ENCODE measurements around the gene BRWD1.

BRWD1 gene

DNA sequence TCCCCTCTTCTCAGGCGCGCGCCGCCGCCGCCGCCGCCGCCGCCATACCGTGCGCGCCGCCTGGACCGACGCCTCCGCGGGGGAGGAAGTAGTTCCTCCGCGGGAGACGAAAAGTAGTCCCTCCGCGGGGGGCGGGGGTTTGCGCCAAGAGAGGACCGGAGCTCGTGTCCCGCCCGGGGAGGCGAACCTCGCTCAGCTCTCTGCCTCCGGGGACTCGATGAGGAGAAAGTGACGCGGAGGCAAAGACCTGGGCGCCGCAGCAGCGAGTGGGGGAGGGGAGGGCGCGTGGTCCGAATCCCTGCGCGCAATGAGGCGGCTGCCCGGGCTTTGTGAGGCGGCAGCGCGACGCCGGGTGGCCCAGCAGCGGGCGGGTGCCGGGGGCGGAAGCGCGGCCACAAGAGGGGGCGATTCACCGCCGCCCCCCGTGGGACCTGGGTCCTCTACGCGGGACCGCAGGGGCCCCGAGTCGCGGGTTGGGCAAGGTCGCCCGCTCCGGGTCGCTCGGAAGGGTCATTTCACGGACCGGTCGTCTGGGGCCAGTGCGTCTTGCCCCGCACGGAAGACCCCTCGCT is at the start of gene BRWD1:
Gene BRWD1, minus strand, starts transcription at position 62 of the 572 bp plus-strand sequence. CDS start 141 bp downstream, outside the sequence.
- DNase-seq: peak; percentile 84

DNA sequence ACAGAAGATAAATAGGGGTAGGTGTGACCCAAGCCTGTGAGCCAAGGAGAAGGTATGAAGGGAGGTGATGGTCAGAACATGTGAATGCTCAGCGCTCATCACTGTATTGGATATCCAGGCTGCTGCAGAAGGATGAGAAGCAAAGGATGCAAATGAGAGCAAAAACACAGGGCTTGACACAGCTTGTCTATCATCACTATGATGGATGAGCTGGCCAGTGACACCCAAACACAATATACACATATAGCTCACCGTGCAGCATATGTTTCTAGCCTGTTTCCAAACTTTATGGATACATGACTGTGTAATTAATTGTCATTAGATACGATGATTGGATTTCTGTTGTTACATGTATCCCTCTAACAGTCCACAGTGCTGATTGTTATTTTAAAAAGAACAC is 49.3 kb upstream of the BRWD1 start:
- no peak for DNase-seq

DNA sequence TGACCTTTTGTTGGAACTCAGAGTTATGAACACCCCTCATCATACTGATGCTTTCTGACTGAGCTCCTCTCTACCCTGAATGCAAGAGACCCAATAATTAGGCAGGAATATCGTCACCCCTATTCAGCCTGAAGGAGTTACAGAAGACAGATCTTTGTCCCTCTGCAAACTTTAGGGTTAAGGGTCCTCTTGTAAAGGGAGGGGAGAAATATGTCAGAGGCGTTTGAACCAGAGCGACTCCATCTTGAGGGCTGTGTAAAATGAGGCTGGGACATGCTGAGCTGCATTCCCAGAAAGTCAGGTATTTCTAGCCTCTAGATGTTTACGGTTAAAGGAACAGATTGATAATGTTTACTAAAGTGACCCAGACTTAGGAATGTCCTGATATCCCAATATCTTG is 46.0 kb upstream of the BRWD1 start:
- no peak for DNase-seq

DNA sequence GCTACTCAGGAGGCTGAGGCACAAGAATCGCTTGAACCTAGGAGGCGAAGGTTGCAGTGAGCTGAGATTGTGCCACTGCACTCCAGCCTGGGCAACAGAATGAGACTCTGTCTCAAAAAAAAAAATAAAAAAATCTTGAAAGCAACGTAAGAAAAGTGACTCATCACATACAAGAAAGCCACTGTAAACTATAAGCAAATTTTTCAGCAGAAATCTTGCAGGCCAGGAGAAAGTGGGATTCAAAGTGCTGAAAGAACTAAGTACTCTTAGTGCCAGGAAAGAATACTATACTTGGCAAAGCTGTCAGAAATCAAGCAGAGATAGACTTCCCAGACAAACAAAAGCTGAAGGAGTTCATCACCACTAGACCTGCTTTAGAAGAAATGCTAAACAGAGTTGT is 39.9 kb upstream of the BRWD1 start:
- no peak for DNase-seq

DNA sequence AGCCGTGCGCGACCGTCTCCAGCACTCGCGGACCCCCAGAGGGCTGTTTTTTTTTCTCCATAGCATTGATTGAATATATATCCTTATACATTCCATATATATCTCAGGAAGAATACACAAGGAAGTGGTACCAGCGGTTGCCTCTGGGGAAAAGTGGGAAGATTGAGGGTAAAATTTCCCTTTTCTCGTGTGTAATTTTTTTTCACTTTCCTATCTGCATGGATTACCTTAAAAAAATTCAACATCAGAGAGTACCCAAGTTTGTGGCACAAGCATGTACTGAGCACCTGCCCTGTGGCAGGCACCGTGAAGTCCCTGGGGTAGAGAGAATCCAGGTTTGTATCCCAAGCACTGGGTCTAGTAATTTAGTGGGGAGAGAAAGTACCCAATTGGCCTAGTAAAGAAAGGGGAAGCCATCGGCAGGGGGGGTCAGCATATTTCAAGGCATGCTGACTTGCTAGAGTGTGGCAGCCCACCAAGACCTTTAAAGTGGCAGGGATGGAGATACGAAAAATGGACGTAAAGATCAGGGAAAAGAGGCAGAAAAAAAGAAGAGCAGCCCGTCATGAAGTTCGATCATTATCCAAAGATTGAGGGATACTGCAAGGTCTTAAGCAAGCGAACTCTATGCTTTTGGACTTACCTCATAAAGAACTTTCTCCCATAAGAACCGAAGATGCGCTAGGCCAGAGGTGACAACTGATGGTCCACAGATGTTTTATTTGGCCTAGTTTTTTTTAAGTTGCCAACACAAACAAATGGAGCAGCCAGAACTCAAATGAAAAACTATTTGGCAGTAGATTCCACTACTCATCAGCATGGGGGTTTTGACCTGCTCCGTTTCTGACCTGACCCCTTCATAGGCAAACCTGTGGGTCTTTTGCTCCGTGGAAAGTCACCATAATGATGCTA is 36.9 kb upstream of the BRWD1 start:
- DNase-seq: no peak

DNA sequence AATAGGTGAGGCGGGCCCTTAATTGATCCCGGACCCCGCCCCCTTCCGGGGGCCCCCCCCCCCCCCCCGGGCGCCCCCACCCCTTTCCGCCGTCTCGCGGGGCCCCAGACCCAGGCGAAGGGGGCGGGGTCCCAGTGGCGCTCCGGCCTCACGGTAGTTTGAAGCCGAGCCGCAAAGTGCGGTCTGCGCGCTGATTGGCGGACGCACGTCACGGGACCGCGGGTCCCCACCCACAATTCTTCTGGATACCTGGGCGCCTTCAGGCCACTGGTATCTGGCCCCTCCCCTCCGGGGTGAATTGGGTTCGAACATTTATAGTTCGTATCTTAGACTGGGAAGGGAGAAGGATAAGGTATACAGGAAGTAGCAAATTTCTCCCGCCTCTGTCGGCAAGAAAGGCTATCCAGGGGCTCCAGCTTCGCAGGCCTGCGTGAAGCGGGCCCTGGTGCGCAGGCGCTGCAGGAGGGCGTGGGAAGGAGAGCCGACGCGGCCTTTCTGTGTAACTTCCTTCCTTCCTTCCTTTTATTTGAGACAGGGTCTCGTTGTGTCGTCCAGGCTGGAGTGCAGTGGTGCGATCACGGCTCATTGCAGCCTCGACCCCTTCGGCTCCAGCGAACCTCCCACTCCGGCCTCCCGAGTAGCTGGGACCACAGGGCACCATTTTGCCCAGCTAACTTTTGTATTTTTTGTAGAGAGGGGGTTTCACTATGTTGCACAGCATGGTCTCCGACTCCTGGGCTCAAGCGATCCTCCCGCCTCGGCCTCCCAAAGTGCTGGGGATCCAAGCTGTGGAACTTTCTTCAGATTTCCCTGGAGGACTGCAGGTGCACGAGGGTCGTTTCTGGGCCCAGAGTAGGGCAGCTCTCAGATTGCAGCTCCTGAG is 36.0 kb upstream of the BRWD1 start:
- DNase-seq: peak; percentile 95

DNA sequence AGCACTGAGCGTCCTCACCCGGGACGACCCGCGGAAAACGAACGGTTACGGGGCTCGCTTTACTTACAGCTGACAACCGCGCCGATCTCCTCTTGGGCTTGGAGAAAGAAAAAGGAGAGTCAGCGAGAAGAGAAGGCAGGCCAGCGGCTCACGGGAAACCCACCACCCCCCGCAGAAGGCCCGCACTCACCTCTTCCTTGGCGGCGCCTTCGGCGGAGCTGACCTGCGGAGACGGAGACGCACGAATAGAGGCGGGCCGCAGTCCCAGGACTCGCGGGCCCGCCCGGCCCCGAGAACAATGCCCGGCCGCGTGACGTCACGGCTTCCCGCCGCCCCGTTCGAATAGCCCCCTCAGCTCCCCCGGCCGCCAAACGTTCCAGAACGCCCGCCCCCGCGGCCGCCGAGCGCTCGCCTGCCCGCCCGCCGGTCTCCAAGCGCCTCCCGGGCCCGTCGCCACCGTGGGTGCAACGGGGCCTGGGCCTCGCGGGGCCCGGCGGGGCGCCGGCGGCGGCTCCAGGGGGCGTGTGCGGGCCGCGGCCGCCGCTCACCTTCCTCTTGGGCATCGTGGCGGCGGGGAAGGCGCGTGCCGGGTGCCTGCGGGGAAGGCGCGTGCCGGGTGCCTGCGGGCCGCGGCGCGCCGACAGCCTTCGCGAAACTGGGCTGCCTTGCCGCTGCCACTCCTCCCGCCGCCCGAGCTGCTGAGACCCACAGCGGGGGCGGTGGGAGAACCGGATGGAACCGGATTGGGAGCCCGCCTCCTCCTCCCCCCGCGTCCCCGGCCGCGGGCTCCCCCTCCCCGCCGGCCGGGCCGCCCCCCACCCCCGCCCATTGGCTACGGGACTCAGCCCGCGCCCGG is 35.2 kb upstream of the BRWD1 start, which contains the start of gene HMGN1:
Gene HMGN1, minus strand, starts transcription at position 734 of the 856 bp plus-strand sequence. Its CDS starts 171 bp downstream, at position 563.
- peak; percentile 91 for DNase-seq

DNA sequence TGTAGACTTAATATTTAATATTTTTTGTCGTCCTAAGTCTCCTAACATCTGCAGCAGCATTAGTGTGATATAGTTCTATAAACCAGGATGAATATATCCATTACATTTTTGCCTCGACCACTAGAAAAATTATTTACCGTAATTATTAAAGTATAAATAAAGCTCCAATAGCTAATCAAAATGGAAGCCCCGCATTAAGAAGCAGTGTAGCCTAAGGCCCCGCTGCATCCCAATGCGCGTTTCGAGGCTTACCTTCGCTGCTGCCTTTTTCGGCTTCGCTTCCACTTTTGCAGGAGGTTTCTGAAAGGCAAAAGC is 34.6 kb upstream of the BRWD1 start:
- no peak for DNase-seq

DNA sequence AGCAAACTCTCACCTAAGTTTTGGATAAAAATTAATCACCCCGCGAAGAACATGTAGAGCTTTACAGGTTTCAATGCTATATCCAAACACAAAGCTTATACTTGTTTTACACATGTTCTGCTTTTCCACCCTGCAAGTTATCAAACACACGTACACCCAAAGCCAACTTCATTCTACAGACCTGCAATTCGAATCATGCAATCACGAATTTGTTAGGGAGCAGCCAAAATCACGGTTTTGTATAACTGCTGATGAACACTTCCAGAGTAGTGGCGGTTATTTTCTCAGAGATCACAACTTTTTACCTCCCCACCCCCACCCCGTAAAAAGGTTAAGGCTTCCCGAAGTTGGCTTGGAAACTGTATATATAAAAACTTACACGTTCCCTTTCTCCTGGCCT is 34.1 kb upstream of the BRWD1 start:
- no peak for DNase-seq

DNA sequence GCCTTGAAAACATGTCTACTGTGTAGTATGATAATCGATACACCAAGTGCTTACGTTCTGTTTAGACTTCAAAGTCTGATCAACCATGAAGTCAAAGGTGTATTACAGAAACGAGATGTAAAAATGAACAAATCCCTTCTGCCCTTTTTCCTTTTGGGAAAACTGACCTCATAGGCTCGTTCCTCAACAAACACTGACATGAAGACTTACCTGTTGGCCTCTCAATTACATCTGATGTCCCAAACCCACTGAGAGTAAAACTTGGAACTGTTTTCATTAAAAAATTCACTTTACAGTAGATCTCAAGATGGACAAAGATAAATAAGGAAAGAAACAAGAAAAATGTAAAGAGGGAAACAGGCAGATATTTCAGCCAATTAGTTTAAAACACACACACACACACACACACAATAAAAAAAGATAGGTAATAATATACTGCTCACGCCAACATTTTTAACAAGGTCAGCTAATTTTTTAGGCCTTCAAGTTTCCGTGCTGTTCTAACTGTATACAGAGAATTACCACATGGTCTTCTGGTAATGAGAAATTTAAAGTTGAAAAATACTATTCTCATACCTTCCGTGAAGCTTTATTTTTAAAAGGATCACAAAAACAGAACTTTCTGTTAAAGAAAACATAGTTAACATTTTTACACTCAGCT is 33.4 kb upstream of the BRWD1 start:
- no peak for DNase-seq

DNA sequence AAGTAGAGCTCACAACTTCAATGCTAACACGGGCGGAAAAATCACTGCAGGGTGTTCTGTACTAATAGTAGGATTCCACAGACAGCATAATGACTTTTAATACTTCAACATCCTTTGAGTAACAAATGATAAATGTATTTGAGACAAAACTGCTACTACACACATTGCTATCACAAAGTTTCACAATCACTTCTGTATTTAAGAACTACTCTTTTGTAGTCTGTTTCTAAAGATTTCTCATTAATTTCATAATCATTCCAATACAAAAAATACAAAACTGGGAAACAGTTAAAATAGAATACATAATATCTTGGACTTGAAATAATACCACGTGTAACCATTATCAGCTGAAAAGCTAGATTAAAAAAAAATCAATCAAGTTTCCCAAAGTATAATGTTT is 32.8 kb upstream of the BRWD1 start:
- no peak for DNase-seq

DNA sequence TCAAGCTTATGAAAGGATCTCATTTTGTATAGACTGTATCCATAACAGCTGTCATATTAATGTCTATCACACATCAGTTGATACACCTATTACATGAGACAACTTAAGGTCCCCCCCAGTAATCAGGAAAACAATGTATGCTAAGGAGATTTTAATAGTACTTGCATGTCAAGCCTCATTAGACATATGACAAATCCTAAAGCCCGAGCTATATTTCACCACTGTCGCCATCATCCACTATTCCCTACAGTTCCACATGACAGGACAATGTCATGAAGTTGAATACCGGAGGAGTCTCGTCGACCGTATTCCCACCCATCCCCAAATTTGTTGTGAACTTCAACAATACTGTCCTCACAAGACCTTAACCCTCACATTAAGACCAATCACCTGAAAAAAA is 32.0 kb upstream of the BRWD1 start:
- DNase-seq: no peak

DNA sequence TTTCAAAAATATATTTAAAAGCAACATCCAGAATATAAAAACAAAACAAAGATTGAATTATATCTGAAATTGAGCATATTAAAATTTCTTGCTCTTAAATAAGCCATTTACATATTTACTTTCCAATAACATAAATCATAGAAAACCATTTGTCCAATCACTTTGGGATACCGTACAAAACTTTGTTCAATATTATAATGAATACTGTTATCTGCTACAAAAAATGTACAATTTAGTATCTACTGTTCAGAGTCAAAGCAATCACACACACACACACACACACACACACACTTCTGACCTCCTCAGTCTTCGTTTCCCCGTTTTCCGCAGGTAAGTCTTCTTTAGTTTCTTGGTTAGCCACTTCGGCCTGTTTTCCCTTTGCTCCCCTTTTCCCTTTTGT is 31.4 kb upstream of the BRWD1 start:
- DNase-seq: no peak

DNA sequence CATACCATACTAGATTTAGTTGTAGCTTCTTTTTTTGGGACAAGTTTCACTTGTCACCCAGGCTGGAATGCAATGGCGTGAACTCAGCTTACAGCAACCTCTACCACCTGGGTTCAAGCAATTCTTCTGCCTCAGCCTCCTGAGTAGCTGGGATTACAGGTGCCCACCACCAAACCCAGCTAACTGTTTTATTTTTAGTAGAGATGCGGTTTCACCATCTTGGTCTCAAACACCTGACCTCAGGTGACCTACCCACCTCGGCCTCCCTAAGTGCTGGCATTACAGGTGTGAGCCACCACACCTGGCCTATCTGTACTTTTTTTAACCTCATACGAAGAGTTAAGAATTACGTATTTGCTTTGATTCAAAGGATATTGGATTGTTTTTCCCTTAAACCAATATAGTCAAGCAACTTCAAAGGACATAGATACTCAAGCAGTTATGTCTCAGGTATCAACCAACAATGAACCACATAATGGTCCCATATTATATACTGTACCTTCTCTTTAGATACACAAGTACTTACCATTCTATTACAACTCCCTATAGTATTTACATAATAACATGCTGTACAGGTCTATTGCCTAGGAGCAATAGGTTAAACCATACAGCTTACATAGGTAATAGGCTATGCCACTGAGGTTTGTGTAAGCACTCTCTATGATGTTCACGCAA is 28.0 kb upstream of the BRWD1 start:
- no peak for DNase-seq

DNA sequence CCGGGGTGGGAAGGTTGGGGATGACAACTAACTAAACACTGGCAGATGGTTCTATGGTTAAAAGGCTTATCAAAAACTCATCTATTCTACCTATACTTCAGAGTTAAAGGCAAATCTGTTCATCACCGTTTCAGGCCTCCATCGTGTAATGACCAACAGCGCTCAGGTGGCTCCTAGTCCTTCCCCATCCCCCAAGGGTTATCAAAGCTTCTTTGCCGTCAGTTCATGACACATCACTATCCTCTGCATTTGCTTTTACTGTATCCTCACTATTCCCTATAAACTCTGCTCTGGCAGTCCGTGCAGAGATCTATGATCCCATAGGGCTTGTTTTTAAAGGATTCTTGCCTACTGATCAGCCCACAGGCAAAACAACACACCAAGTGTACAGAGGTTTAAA is 27.3 kb upstream of the BRWD1 start:
- no peak for DNase-seq

DNA sequence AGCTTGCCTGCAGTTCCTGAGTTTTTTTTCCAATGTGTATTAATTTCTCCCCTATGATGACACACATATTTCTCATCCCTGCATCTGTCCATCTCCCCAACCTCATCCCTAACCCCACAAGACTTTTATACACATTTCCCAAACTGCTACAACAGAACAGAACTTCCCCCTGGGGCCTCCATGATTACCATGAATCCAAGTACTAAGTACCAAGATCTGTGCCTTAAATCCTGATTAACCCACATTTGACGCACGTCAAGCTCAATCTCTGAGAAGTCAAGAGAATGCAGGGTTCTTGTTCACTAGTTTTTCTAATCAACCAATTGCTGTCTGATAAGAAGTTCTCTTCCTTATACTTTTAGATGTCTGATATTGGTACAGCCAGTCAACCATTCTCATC is 25.8 kb upstream of the BRWD1 start:
- DNase-seq: no peak

DNA sequence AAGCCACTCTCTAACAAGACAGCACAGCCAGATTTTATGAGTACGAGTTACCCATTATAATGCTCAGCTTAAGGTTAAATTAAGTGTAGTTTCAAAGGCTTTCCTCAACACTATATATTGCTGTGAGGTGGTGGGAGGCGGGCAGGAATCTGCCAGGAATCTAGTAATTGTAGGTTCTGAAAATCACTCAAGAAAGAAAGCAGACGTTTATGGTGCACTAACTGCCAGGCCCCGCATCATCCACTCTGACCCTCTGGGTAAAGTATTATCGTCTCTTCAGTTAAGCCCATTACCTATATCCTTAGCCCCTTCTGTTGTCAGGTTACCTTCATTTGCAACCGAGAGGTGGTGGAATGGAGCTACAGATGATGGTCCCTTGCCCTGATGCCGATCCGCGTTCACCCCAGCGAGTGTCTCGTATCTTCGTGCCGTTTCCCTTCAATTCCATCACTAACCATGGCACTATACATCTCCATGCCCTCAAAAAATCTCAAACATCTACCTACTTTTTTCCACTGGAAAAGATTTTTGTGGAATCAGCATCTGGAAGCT is 23.1 kb upstream of the BRWD1 start:
- DNase-seq: no peak

DNA sequence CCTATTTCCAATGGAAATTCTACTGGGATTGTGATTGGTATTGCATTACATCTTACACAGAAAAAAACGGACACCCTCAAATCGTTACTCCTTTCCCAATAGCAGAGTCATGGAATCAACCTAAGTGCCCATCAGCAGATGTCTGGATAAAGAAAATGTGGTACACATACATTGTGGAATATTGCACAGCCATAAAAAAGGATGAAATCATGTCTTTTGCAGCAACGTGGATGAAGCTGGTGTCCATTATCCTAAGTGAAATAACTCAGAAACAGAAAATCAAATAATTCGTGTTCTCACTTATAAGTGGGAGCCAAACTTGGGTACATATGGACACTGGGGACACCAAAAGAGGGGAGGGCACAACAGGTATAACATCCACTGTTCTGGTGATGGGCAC is 21.2 kb upstream of the BRWD1 start:
- no peak for DNase-seq

DNA sequence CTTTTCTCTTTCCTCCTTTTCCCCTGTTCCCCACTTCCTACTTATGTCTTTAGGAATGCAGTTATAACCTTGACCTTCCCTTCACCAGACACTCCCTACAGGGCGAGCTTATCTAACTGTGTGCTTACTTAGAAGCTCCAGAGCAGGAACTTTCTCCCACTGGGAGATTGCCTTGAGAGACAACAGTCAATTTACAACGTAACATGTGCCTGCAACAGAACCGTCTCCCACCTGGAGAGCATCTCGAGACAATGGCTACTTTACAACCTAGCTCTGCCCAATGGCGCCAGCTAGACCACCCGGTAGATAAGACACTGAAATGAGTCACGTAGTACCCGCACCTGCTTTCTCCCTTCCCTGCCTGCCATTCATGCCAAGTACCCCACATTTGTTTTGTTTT is 18.7 kb upstream of the BRWD1 start:
- no peak for DNase-seq

DNA sequence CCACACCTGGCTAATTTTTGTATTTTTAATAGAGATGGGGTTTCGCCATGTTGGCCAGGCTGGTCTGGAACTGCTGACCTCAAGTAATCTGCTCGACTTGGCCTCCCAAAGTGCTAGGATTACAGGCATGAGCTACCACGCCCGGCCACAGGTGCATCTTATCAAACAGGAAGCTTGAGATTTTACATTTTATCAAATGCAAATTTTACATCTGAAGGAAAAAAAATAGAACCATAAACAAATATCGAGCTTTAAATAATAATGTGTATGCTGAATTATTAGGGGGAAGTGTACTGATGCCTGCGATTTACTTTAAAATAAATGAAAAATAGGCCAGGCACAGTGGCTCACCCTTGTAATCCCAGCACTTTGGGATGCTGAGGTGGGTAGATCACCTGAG is 16.6 kb upstream of the BRWD1 start:
- DNase-seq: no peak

DNA sequence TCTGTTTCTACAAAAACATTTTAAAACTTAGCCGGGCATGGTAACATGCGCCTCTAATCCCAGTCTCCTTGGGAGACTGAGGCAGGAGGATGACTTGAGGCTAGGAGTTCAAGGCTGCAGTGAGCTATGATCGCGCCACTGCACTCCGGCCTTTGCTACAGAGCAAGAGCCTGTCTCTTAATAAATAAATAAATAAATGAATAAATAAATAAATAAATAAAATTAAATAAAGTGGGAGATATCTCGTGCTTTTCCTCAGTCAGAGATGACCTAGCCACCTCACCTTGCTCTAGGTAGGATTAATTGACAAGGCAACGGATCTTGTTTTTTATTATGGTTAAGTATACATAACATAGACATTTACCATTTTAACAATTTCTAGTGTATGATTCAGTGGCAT is 14.3 kb upstream of the BRWD1 start:
- no peak for DNase-seq
